Stomach (tissue), 19 donors: ENCODE measurements around the gene LORICRIN. TPM values are rescaled to one million over a fixed set of nuclear protein-coding genes. Genes with fewer than 3 reads are reported as not detected.

Experiments used
- DNase-seq, 2 donors: peaks; one replicate each; pipeline versions ENCODE4 v3.0.0 to v3.0.0-alpha.2; 2013 to 2019
- H3K27ac ChIP-seq, 5 donors: fragments of 200-600 bp in 4 of 5; sonication (generic) in 4 of 5; one replicate each; pipeline ENCODE4 v1.5.1; 2013 to 2019; ENCODE audit warnings: mild to moderate bottlenecking in 1 of 5, moderate library complexity in 1 of 5
- H3K27me3 ChIP-seq, 3 donors: fragments of 200-600 bp; sonication (generic); one replicate each; pipeline ENCODE4 v1.5.1; 2017 to 2019; ENCODE audit warnings: mixed run types in 1 of 3
- H3K36me3 ChIP-seq, 4 donors: fragments of 200-600 bp; sonication (generic); 1 replicate in 3 of 4; 2 replicates in 1 of 4; pipeline ENCODE4 v1.5.1; 2016 to 2019
- H3K4me1 ChIP-seq, 4 donors: fragments of 200-600 bp; sonication (generic); one replicate each; pipeline ENCODE4 v1.5.1; 2016 to 2019
- H3K4me3 ChIP-seq, 4 donors: fragments of 200-600 bp; sonication (generic) in 3 of 4; one replicate each; pipeline ENCODE4 v1.5.1; 2016 to 2019; ENCODE audit warnings: mild to moderate bottlenecking in 1 of 4
- H3K9me3 ChIP-seq, 4 donors: fragments of 200-600 bp; sonication (generic); one replicate each; pipeline ENCODE4 v1.5.1; 2016 to 2019
- CTCF ChIP-seq, 7 experiments: fragments of 450-650 bp in 4 of 7; fragments of 200-600 bp in 3 of 7; sonication (generic) in 3 of 7; IDR thresholded peaks; one replicate each; pipeline ENCODE4 v1.5.1; 2016 to 2019; ENCODE audit warnings: antibody characterized with exemption in 7 of 7, control low read depth in 2 of 7, mild to moderate bottlenecking in 1 of 7
- EP300 ChIP-seq: sonication (generic); formaldehyde crosslinking; IDR thresholded peaks from one replicate; pipeline ENCODE4 v1.6.1; 2017; ENCODE audit warnings: antibody characterized with exemption
- POLR2A ChIP-seq, 4 donors: fragments of 450-650 bp; IDR thresholded peaks; one replicate each; pipeline ENCODE4 v1.6.1; 2016; ENCODE audit warnings: antibody characterized with exemption in 4 of 4, control low read depth in 2 of 4, mild to moderate bottlenecking in 1 of 4, moderate library complexity in 1 of 4
- POLR2AphosphoS5 ChIP-seq, 3 donors: sonication (generic); formaldehyde crosslinking; IDR thresholded peaks; one replicate each; pipeline ENCODE4 v1.6.1; 2016; ENCODE audit warnings: antibody characterized with exemption in 3 of 3
- WGBS, 5 donors: extraction: QIAGEN DNeasy Blood & Tissue Kit in 3 of 5; methylation state at CpG; one replicate each; pipeline versions ENCODE4 v1.1.5 to v1.1.7; 2013 to 2018; 5-methylcytosine and 5-hydroxymethylcytosine counted together
- intact Hi-C: fragments of 100-400 bp; cut with DNase I; formaldehyde crosslinking; loops from one replicate; pipeline ENCODE4 v1.15.1; 2023; ENCODE audit warnings: low total_unique reads
- long read RNA-seq, 10 donors: transcript quantifications; one replicate each; lab custom pipeline, GENCODE V29; 2026
- polyA plus RNA-seq, 3 donors: library from polyadenylated mRNA; stranded (reverse); fragments of 200-250 nt; gene quantifications; one replicate each; pipeline ENCODE4 v1.2.3, GENCODE V29; 2013
- total RNA-seq, 5 donors: library from RNA; depleted of rRNA; stranded (reverse); fragments of >200 nt; gene quantifications; one replicate each; pipeline versions ENCODE4 v1.1.0 to v1.2.3, GENCODE V29; 2014 to 2016
- donor health status: healthy with polysubstance abuse.
- donor health status: Bipolar disorder and iron deficiency.
- donor health status: healthy.

The LORICRIN gene, protein sequence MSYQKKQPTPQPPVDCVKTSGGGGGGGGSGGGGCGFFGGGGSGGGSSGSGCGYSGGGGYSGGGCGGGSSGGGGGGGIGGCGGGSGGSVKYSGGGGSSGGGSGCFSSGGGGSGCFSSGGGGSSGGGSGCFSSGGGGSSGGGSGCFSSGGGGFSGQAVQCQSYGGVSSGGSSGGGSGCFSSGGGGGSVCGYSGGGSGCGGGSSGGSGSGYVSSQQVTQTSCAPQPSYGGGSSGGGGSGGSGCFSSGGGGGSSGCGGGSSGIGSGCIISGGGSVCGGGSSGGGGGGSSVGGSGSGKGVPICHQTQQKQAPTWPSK
- total RNA-seq (not detected), polyA plus RNA-seq (not detected)
- long read RNA-seq, donor 1, result 0 reads
- long read RNA-seq, donor 2, result 0 reads
- long read RNA-seq, donor 3, result 0 reads
- long read RNA-seq, donor 4, result 0 reads
- long read RNA-seq, donor 5, result 0 reads
- long read RNA-seq, donor 6, result 0 reads
- long read RNA-seq, donor 7, result 0 reads
- long read RNA-seq, donor 8, result 0 reads
- long read RNA-seq, donor 9, result 0 reads
- long read RNA-seq, donor 10, result 0 reads

DNA sequence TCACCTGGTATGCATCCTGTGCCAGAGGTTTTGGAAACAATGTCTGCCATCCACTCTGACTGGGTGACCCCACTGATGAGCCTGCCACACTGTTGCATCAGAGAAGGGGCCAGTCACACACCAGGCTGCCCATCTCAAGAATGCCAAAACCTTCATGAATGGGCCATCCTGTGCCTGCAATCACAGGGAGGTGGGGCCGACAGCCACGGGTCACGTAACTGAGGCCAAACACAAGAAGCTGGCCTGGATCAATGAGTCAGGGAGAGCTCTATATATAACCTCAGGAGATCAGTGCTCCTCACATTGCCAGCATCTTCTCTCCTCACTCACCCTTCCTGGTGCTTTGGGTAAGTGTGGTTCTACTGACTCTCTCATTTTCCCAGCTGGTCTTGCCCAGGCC is at the start of gene LORICRIN:
Gene LORICRIN (plus strand): TSS at position 301 of the 400 bp plus-strand sequence. CDS start 1,263 bp downstream, outside the sequence.
- H3K4me1 ChIP-seq, result peaks cover 13 to 21% (median 19%) of the 10 kb centered on the region in 4 donors
- no peak for TF ChIP-seq EP300
- no peak for TF ChIP-seq POLR2A (IDR thresholded peaks at IDR 0.05)
- TF ChIP-seq CTCF (IDR thresholded peaks at IDR 0.05), result no peak
- no peak for TF ChIP-seq POLR2AphosphoS5 (IDR thresholded peaks at IDR 0.05)
- peak within 1 kb of the TSS in 1 of 4 donors; percentile 47 for H3K4me3 ChIP-seq
- WGBS, 5 donors, result 69 to 90% (median 79%) methylated on average over 3 of the region's 3 CpGs
- H3K27me3 ChIP-seq, result peaks cover 0 to 65% (median 44%) of the 10 kb centered on the region in 3 donors
- no peaks in the 10 kb centered on the region for H3K36me3 ChIP-seq
- H3K9me3 ChIP-seq, result no peaks in the 10 kb centered on the region
- no peak for DNase-seq
- no peak within 1 kb of the TSS for H3K27ac ChIP-seq
- intact Hi-C loops, result no loop called here

DNA sequence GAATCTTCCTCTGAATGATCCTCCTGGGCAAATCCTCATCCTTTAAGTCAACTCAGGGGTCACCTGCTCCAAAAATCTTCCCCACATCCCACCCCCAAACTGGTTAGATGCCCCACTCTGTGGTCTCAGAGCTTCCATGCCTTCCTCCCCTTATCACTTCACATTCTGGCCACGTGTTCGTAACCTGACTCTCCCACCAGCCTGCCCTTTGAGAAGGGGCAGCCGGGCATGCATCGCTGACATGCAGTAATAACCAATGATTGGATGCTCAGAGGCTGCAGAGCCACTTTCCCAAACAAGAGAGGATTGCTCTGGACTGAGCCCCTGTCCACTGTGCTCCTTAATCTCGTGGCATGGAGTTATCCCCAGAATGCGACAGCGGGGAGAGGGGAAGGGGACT is 49.3 kb upstream of the LORICRIN start:
- H3K4me1 ChIP-seq, result no peaks in the 10 kb centered on the region
- no peak for TF ChIP-seq POLR2A (IDR thresholded peaks at IDR 0.05)
- no peak overlapping the region for H3K27ac ChIP-seq
- intact Hi-C loops, result no loop called here
- 38 to 52% (median 43%) methylated on average over 7 of the region's 7 CpGs for WGBS, 5 donors
- DNase-seq, result no peak
- no peaks in the 10 kb centered on the region for H3K36me3 ChIP-seq
- peaks cover 0 to 33% (median 8%) of the 10 kb centered on the region in 3 donors for H3K27me3 ChIP-seq
- H3K4me3 ChIP-seq, result no peak overlapping the region
- no peaks in the 10 kb centered on the region for H3K9me3 ChIP-seq

GRCh38 chr1:153212201-153212600 is 47.3 kb upstream of the LORICRIN start:
- H3K27me3 ChIP-seq, result peaks cover 0 to 30% (median 7%) of the 10 kb centered on the region in 3 donors
- whole genome bisulfite sequencing, 5 donors, result 45 to 60% (median 54%) methylated on average over 5 of the region's 5 CpGs
- TF ChIP-seq CTCF (IDR thresholded peaks at IDR 0.05) (no peak), EP300 (no peak), POLR2A (IDR thresholded peaks at IDR 0.05) (no peak), POLR2AphosphoS5 (IDR thresholded peaks at IDR 0.05) (no peak)
- no peaks in the 10 kb centered on the region for H3K36me3 ChIP-seq
- no peak for DNase-seq
- H3K9me3 ChIP-seq, result no peaks in the 10 kb centered on the region
- H3K4me1 ChIP-seq, result no peaks in the 10 kb centered on the region
- H3K4me3 ChIP-seq, result no peak overlapping the region
- no peak overlapping the region for H3K27ac ChIP-seq
- intact Hi-C loops, result no loop called here

DNA sequence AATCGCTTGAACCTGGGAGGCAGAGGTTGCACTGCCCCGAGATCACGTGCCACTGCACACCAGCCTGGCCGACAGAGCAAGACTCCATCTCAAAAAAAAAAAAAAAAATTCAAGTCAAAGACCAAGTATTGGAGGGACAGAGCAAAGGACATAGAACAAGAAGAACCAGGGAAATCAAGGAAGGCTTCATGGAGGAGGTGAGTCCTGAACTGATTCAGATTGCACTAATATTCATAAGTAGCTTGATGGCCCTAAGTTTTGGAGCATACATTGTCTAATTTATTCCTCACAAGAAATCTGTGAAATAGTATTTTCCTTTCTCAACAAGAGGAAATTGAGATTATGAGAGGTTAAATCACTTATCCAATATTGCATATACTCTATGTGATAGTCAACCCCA is 46.0 kb upstream of the LORICRIN start:
- 86 to 95% (median 94%) methylated on average over 4 of the region's 4 CpGs for WGBS, 5 donors
- Histone ChIP-seq H3K27ac (no peak overlapping the region), H3K27me3 (peaks cover 0 to 26% (median 7%) of the 10 kb centered on the region in 3 donors), H3K9me3 (no peaks in the 10 kb centered on the region), H3K4me1 (no peaks in the 10 kb centered on the region), H3K36me3 (no peaks in the 10 kb centered on the region), H3K4me3 (no peak overlapping the region)
- intact Hi-C loops, result no loop called here
- no peak for TF ChIP-seq EP300
- no peak for TF ChIP-seq CTCF (IDR thresholded peaks at IDR 0.05)
- TF ChIP-seq POLR2A (IDR thresholded peaks at IDR 0.05), result no peak
- no peak for TF ChIP-seq POLR2AphosphoS5 (IDR thresholded peaks at IDR 0.05)
- no peak for DNase-seq

DNA sequence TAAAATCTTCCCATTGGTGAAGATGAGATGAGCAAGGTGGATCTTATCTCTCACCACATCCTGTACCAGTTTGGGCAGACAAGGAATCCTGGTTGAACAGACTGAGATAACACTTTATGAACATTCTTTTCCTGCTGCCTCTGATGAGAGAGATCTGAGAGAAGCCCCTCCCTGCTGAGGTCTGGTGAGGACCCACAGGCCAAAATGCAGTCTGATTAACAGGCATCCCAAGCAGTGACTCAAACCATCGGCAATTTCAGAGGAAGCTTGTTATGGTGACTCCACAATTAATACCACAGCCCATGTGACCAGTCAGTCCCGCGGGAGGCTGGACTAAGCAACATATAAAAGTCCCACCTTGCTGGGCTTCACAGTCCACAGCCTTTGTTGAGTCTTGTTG is 42.3 kb upstream of the LORICRIN start, which contains the start of gene PRR9:
Gene PRR9 (plus strand): TSS at position 373 of the 400 bp plus-strand sequence. CDS start 561 bp downstream, outside the sequence.
- Histone ChIP-seq H3K36me3 (no peaks in the 10 kb centered on the region), H3K4me3 (no peak within 1 kb of the TSS), H3K27me3 (peaks cover 0 to 7% (median 0%) of the 10 kb centered on the region in 3 donors), H3K9me3 (no peaks in the 10 kb centered on the region), H3K27ac (no peak within 1 kb of the TSS), H3K4me1 (no peaks in the 10 kb centered on the region)
- no peak for TF ChIP-seq CTCF (IDR thresholded peaks at IDR 0.05)
- TF ChIP-seq POLR2A (IDR thresholded peaks at IDR 0.05), result no peak
- no peak for TF ChIP-seq EP300
- no peak for TF ChIP-seq POLR2AphosphoS5 (IDR thresholded peaks at IDR 0.05)
- no peak for DNase-seq
- WGBS, 5 donors, result 71 to 91% (median 90%) methylated on average over 3 of the region's 3 CpGs
- intact Hi-C loops, result no loop called here
